ENCODE results near the gene MOSMO.

- no peak for TF ChIP-seq CTCF (IDR thresholded peaks at IDR 0.05 in 2 of 3, conservative IDR thresholded peaks at IDR 0.05 in 1 of 3; ENCODE audit: borderline replicate concordance in 1 of 3, insufficient read depth in 1 of 3, low read depth in 2 of 3, low read length in 2 of 3)
- no peak for TF ChIP-seq REST (IDR thresholded peaks at IDR 0.05; ENCODE audit: low read depth)
- TF ChIP-seq POLR2A (IDR thresholded peaks at IDR 0.05; ENCODE audit: borderline replicate concordance, extremely low read depth, insufficient read depth, insufficient read length): no peak
- TF ChIP-seq EZH2 (IDR thresholded peaks at IDR 0.05): no peak
- no peak for TF ChIP-seq SP1 (IDR thresholded peaks at IDR 0.05; ENCODE audit: low read depth)
- TF ChIP-seq ZNF274 (IDR thresholded peaks at IDR 0.05; ENCODE audit: low read depth, low read length): no peak
- TF ChIP-seq POLR2AphosphoS5 (IDR thresholded peaks at IDR 0.05; ENCODE audit: low read depth, low read length): no peak
Observed at GRCh38 chr16:22092143-22092933, 84.4 kb downstream of the MOSMO start, which contains the start of gene VWA3A.
